Smooth muscle cell of the umbilical artery (primary cell): ENCODE measurements around the gene HS6ST2. TPM values are rescaled to one million over a fixed set of nuclear protein-coding genes. Genes with fewer than 3 reads are reported as not detected.

Experiments used
- total RNA-seq: library from RNA; depleted of rRNA; stranded (reverse); fragments of >200 nt; gene quantifications from 2 replicates; pipeline ENCODE4 v1.2.3, GENCODE V29; 2014

HS6ST2 gene
- under 0.01 and 0.42 TPM in 2 replicates for total RNA-seq

DNA sequence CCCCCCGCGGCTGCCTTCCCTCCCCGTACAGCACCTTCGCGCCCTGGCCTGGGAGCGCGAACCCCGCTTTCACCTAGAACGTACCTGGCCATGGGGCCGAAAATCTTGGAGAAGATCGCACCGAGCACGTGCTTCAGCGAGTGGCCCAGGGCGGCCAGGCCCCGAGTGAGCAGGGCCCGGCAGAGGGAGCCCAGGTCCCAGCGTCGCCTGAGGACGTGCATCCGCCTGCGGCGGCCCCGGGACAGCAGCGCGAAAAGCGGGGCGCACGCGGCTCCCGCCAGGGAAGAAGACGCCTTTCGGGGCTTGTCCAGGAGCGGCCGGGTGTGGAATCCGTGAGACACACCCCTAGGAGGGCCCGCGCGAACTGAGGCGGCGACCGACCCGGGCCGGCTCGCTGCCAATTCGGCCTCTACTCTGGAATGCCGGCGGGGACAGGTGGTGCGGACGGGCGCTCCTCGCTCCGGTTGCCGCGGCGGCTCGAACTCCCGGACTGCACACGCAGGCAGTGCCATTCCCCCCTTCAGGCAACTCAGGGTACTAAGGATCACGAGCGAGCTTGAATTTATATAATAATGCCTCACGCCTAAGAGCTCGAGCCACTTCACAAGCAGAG, at the start of gene HS6ST2:
TSS of gene HS6ST2 (minus strand) at position 539 of the 613 bp plus-strand sequence.

Other genes with a start within 250 kb of the HS6ST2 start
- gene USP26, start 138.5 kb upstream of the HS6ST2 start, total RNA-seq = not detected in 2 replicates